NCI-H748 (cell line): Measurements from ENCODE around the gene ANGPTL2.

Experiments
- DNase-seq: peaks from one replicate; lab custom pipeline; 2025; ENCODE audit not compliant: unreplicated experiment; lab: John Stamatoyannopoulos, UW

Gene ANGPTL2

GRCh38 chr9:127097683-127098082 is 24.8 kb downstream of the ANGPTL2 start:
- DNase-seq = no peak

GRCh38 chr9:127096208-127096607 is 26.2 kb downstream of the ANGPTL2 start:
- DNase-seq = no peak

- no peak for DNase-seq
Measured at GRCh38 chr9:127095411-127095810, 27.0 kb downstream of the ANGPTL2 start.

- DNase-seq = no peak
Measured at GRCh38 chr9:127093319-127094020, 29.0 kb downstream of the ANGPTL2 start.

- DNase-seq = no peak
Measured at GRCh38 chr9:127092041-127092608, 30.3 kb downstream of the ANGPTL2 start.

- DNase-seq = no peak
Measured at GRCh38 chr9:127091526-127091925, 30.9 kb downstream of the ANGPTL2 start.

- DNase-seq = no peak
Measured at GRCh38 chr9:127090341-127090985, 32.0 kb downstream of the ANGPTL2 start.

- DNase-seq = no peak
Measured at GRCh38 chr9:127089631-127090081, 32.8 kb downstream of the ANGPTL2 start.

- no peak for DNase-seq
Measured at GRCh38 chr9:127088724-127089615, 33.5 kb downstream of the ANGPTL2 start.

- DNase-seq = no peak
Measured at GRCh38 chr9:127087836-127088235, 34.6 kb downstream of the ANGPTL2 start.

- no peak for DNase-seq
Measured at GRCh38 chr9:127087411-127087810, 35.0 kb downstream of the ANGPTL2 start.

- DNase-seq = no peak
Measured at GRCh38 chr9:127086771-127087170, 35.7 kb downstream of the ANGPTL2 start.

GRCh38 chr9:127085186-127085585 is 37.2 kb downstream of the ANGPTL2 start:
- no peak for DNase-seq

- no peak for DNase-seq
Measured at GRCh38 chr9:127084076-127085039, 38.1 kb downstream of the ANGPTL2 start.

GRCh38 chr9:127083138-127083980 is 39.1 kb downstream of the ANGPTL2 start:
- no peak for DNase-seq

- DNase-seq = no peak
Measured at GRCh38 chr9:127081250-127082185, 40.9 kb downstream of the ANGPTL2 start.

GRCh38 chr9:127079446-127080140 is 42.8 kb downstream of the ANGPTL2 start:
- DNase-seq = no peak

- no peak for DNase-seq
Measured at GRCh38 chr9:127078988-127079387, 43.4 kb downstream of the ANGPTL2 start.
